Heart right ventricle (tissue), 16 donors: ENCODE data around the gene SULT2B1. TPM values are rescaled to one million over a fixed set of nuclear protein-coding genes. Genes with fewer than 3 reads are reported as not detected.
A peak's percentile ranks its signal among the peaks of the same experiment; 100 is the strongest.

Source experiments
- ATAC-seq, 8 donors: fragments of 200-7000 bp; cut with Tn5 transposase; one replicate each; pipeline ENCODE4 v1.9.1; 2020; ENCODE audit warnings: mild to moderate bottlenecking in 8 of 8, moderate library complexity in 8 of 8, moderate number of reproducible peaks in 1 of 8
- DNase-seq, 2 donors: peaks; one replicate each; pipeline ENCODE4 v3.0.0-alpha.2; 2020
- H3K27ac ChIP-seq, 10 donors: fragments of 200-600 bp; sonication (generic) in 2 of 10; one replicate each; pipeline versions ENCODE4 v1.5.0 to v1.8.0; 2020 to 2022; ENCODE audit warnings: mild to moderate bottlenecking in 3 of 10
- H3K27me3 ChIP-seq, 7 donors: fragments of 200-600 bp; one replicate each; pipeline ENCODE4 v1.8.0; 2021 to 2022; ENCODE audit warnings: mild to moderate bottlenecking in 2 of 7
- H3K36me3 ChIP-seq, 9 donors: fragments of 200-600 bp; sonication (generic) in 1 of 9; one replicate each; pipeline versions ENCODE4 v1.5.0 to v1.8.0; 2020 to 2022; ENCODE audit warnings: mild to moderate bottlenecking in 2 of 9
- H3K4me1 ChIP-seq, 9 donors: fragments of 200-600 bp; sonication (generic) in 1 of 9; one replicate each; pipeline versions ENCODE4 v1.5.0 to v1.8.0; 2020 to 2022; ENCODE audit warnings: mild to moderate bottlenecking in 4 of 9
- H3K4me3 ChIP-seq, 10 donors: fragments of 200-600 bp; sonication (generic) in 2 of 10; one replicate each; pipeline versions ENCODE4 v1.5.0 to v1.8.0; 2020 to 2022; ENCODE audit warnings: mild to moderate bottlenecking in 7 of 10, moderate library complexity in 2 of 10
- H3K9me3 ChIP-seq, 11 donors: fragments of 200-600 bp in 10 of 11; sonication (generic) in 2 of 11; one replicate each; pipeline versions ENCODE4 v1.5.0 to v1.8.0; 2013 to 2022; ENCODE audit warnings: mild to moderate bottlenecking in 2 of 11, control low read depth in 1 of 11, moderate library complexity in 1 of 11
- CTCF ChIP-seq, 9 donors: fragments of 200-600 bp; sonication (generic) in 2 of 9; IDR thresholded peaks; one replicate each; pipeline versions ENCODE4 v1.5.0 to v1.8.0; 2021 to 2022; ENCODE audit warnings: antibody characterized with exemption in 9 of 9, mild to moderate bottlenecking in 5 of 9, moderate library complexity in 1 of 9
- WGBS, 2 donors: extraction: QIAGEN DNeasy Blood & Tissue Kit; methylation state at CpG; one replicate each; pipeline ENCODE4 v1.1.7; 2013; ENCODE audit warnings: inconsistent platforms in 1 of 2; 5-methylcytosine and 5-hydroxymethylcytosine counted together
- intact Hi-C, 10 donors: fragments of 100-400 bp; cut with DNase I; formaldehyde crosslinking; loops; one replicate each; pipeline versions ENCODE4 v1.11.1 to v1.14.2; 2022
- polyA plus RNA-seq, 2 donors: library from polyadenylated mRNA; stranded (reverse); fragments of 200-250 nt; gene quantifications; one replicate each; pipeline ENCODE4 v1.2.3, GENCODE V29; 2013
- total RNA-seq, 10 donors: library from RNA; stranded (reverse); fragmentation: NEBNext Ultra II Directional in 3 of 10; extraction: Animal tissue kit (Norgen Biotek cat#: 25700) in 3 of 10; gene quantifications; one replicate each; pipeline versions ENCODE4 v1.2.1 to v1.2.4, GENCODE V29; 2021 to 2023
- donor health status: Arrhythmogenic right ventricular cardiomyopathy.
- donor health status: ischemic (EF 13 %, LVEDD 7.1; RV severe dilation, severe dysfunction).
- donor health status: healthy with polysubstance abuse.
- donor health status: DM: no; HTN: yes; CAD: no.
- donor health status: DM: no; HTN: no; CAD: no.
- donor health status: ischemic (EF 25% LVEDD 6.9; RV normal size, moderate dysfunction).
- donor health status: ischemic (EF 25% LVEDD 5.7; RV mildly dilated, moderate dysfunction).
- donor health status: healthy.
- donor health status: DM: yes; HTN: yes; CAD: no.
- donor health status: Ischemic cardiomyopathy.
- donor health status: ischemic (EF 35%, LVEDD 5.7; RV mildly dilated, moderate dysfunction).
- donor health status: nonischemic (EF 11% LVEDD 7.7; RV severe dilation, severe dysfunction).
- donor health status: DM: yes; HTN: yes; CAD: no.
- donor health status: PGD.
- donor health status: ischemic (EF 29% LVEDD 5.4; RV normal size, mild dysfunction).
- donor health status: nonischemic (EF 23%, LVEDD 6.1; RV moderate dilation, normal function).

Gene SULT2B1
- total and polyA plus RNA-seq, 12 donors = 0.13 to 0.70 (median 0.42) TPM; not detected in 7

GRCh38 chr19:48633148-48634035 lies 81.4 kb downstream of the SULT2B1 start:
- ATAC-seq (no peak), DNase-seq (no peak)
- peaks cover 17 to 73% (median 60%) of the 10 kb centered on the region in 9 donors for H3K4me1 ChIP-seq
- no peak for TF ChIP-seq CTCF (IDR thresholded peaks at IDR 0.05)
- peaks cover 0 to 45% (median 3%) of the 10 kb centered on the region in 9 donors for H3K36me3 ChIP-seq
- H3K27me3 ChIP-seq = no peaks in the 10 kb centered on the region
- intact Hi-C loops = loop anchor here in 2 of 10 donors (10.0 kb wide), 1 partner anchor 331 kb away; the partner anchor contains the start of gene FTL (in 2 of the 2)
- H3K4me3 ChIP-seq = peak overlapping the region in 7 of 10 donors; percentile 73 to 92 (median 81)
- no peaks in the 10 kb centered on the region for H3K9me3 ChIP-seq
- 72 to 75% methylated on average over 22 of the region's 22 CpGs for WGBS, 2 donors
- H3K27ac ChIP-seq = peak overlapping the region in 9 of 10 donors; percentile 90 to 98 (median 96)

- 37 to 42% methylated on average over 7 of the region's 7 CpGs for WGBS, 2 donors
- H3K27ac ChIP-seq = peak overlapping the region; percentile 67 to 98 (median 96)
- no peaks in the 10 kb centered on the region for H3K9me3 ChIP-seq
- DNase-seq (no peak), ATAC-seq (no peak)
- peak overlapping the region in 8 of 10 donors; percentile 14 to 92 (median 78) for H3K4me3 ChIP-seq
- H3K27me3 ChIP-seq = no peaks in the 10 kb centered on the region
- peaks cover 0 to 44% (median 3%) of the 10 kb centered on the region in 9 donors for H3K36me3 ChIP-seq
- TF ChIP-seq CTCF (IDR thresholded peaks at IDR 0.05) = no peak
- H3K4me1 ChIP-seq = peaks cover 19 to 79% (median 66%) of the 10 kb centered on the region in 9 donors
- intact Hi-C loops = loop anchor here in 2 of 10 donors (10.0 kb wide), 1 partner anchor 331 kb away; the partner anchor contains the start of gene FTL (in 2 of the 2)
Observed at GRCh38 chr19:48634036-48634342, 82.0 kb downstream of the SULT2B1 start.

- DNase-seq (peak; percentile 97), ATAC-seq (peak; percentile 41 to 66 (median 56))
- Histone ChIP-seq H3K4me1 (peaks cover 19 to 79% (median 65%) of the 10 kb centered on the region in 9 donors), H3K27me3 (no peaks in the 10 kb centered on the region), H3K27ac (peak overlapping the region; percentile 67 to 98 (median 96)), H3K9me3 (no peaks in the 10 kb centered on the region), H3K4me3 (peak overlapping the region in 9 of 10 donors; percentile 60 to 92 (median 76)), H3K36me3 (peaks cover 0 to 38% (median 3%) of the 10 kb centered on the region in 9 donors)
- no peak for TF ChIP-seq CTCF (IDR thresholded peaks at IDR 0.05)
- intact Hi-C loops = loop anchor here in 3 of 10 donors (5.0 to 10.0 kb wide), 2 partner anchors 330 to 523 kb away; partner anchors contain the start of genes FTL (in 2 of the 3), HRC (in 1 of the 3) and TRPM4 (in 1 of the 3)
- 5 to 6% methylated on average over 37 of the region's 37 CpGs for WGBS, 2 donors
Observed at GRCh38 chr19:48634424-48635262, 82.7 kb downstream of the SULT2B1 start.
